PC-9 (cell line): Measurements from ENCODE around the gene LEMD3. TPM values are rescaled to one million over a fixed set of nuclear protein-coding genes. Genes with fewer than 3 reads are reported as not detected.

Source experiments
- BruUV-seq: library from RNA; stranded (reverse); fragments of 400-500 nt; replicated peaks from 2 replicates; lab custom pipeline; 2021; lab: Mats Ljungman, UMichigan
- CTCF ChIA-PET: fragments of 300-600 bp; sonication (Branson Sonifier 250); formaldehyde crosslinking; loops from one replicate; lab custom pipeline; 2022; ENCODE audit warnings: antibody characterized with exemption; lab: Charles Lee
- POLR2A ChIA-PET: fragments of 300-600 bp; sonication (Branson Sonifier 250); formaldehyde crosslinking; loops from one replicate; lab custom pipeline; 2022; ENCODE audit warnings: antibody characterized with exemption; ENCODE audit not compliant: unreplicated experiment; lab: Charles Lee
- DNase-seq, 2 experiments: peaks; one replicate each; pipeline versions ENCODE4 v3.0.0 to v3.0.0-alpha.2; 2015 to 2022; ENCODE audit warnings: mixed read lengths in 1 of 2
- H2AFZ ChIP-seq: fragments of 200-600 bp; sonication (generic); 2 replicates; pipeline ENCODE4 v1.8.1; 2017; ENCODE audit warnings: antibody characterized with exemption
- H3F3A ChIP-seq: fragments of 200-600 bp; sonication (generic); 2 replicates; pipeline ENCODE4 v1.8.1; 2017; ENCODE audit warnings: antibody characterized with exemption, mild to moderate bottlenecking, low read depth; ENCODE audit not compliant: insufficient read depth
- H3K27ac ChIP-seq: fragments of 200-600 bp; sonication (generic); 2 replicates; pipeline ENCODE4 v1.6.1; 2016; ENCODE audit warnings: mixed run types
- H3K27me3 ChIP-seq: fragments of 200-600 bp; sonication (generic); 2 replicates; pipeline ENCODE4 v1.6.1; 2016; ENCODE audit warnings: low read depth, mixed run types; ENCODE audit not compliant: insufficient read depth
- H3K36me3 ChIP-seq: fragments of 200-600 bp; sonication (generic); 2 replicates; pipeline ENCODE4 v1.6.1; 2016; ENCODE audit warnings: low read depth, mixed run types
- H3K4me1 ChIP-seq: fragments of 200-600 bp; sonication (generic); replicated peaks from 2 replicates; pipeline ENCODE4 v1.6.1; 2016; ENCODE audit warnings: mixed run types; ENCODE audit not compliant: insufficient read depth
- H3K4me2 ChIP-seq: fragments of 200-600 bp; sonication (generic); 2 replicates; pipeline ENCODE4 v1.6.1; 2017; ENCODE audit warnings: mixed run types
- H3K4me3 ChIP-seq: fragments of 200-600 bp; sonication (generic); 2 replicates; pipeline ENCODE4 v1.6.1; 2016; ENCODE audit warnings: mixed run types
- H3K79me2 ChIP-seq: fragments of 200-600 bp; sonication (generic); 2 replicates; pipeline ENCODE4 v1.6.1; 2017; ENCODE audit warnings: low read depth, mixed run types
- H3K9me2 ChIP-seq: fragments of 200-600 bp; sonication (generic); 2 replicates; pipeline ENCODE4 v1.8.1; 2017; ENCODE audit warnings: mild to moderate bottlenecking; ENCODE audit not compliant: insufficient read depth
- H3K9me3 ChIP-seq: fragments of 200-600 bp; sonication (generic); 2 replicates; pipeline ENCODE4 v1.8.1; 2016; ENCODE audit warnings: low read depth; ENCODE audit not compliant: insufficient read depth
- H4K20me1 ChIP-seq: fragments of 200-600 bp; sonication (generic); 2 replicates; pipeline ENCODE4 v1.8.1; 2017; ENCODE audit not compliant: insufficient read depth
- CTCF ChIP-seq: fragments of 200-600 bp; sonication (generic); conservative IDR thresholded peaks from 2 replicates; pipeline ENCODE4 v1.6.1; 2017; ENCODE audit warnings: mixed run types, antibody characterized with exemption, mild to moderate bottlenecking, moderate library complexity
- EZH2 ChIP-seq: fragments of 200-600 bp; sonication (generic); IDR thresholded peaks from 2 replicates; pipeline ENCODE4 v1.8.0; 2017; ENCODE audit warnings: antibody characterized with exemption, low read depth
- intact Hi-C: fragments of 100-400 bp; cut with micrococcal nuclease; formaldehyde crosslinking; loops from one replicate; pipeline ENCODE4 v1.10.0; 2022; ENCODE audit not compliant: unreplicated experiment
- total RNA-seq: library from RNA; stranded (reverse); gene quantifications from 2 replicates; pipeline ENCODE4 v1.2.3, GENCODE V29; 2021

The LEMD3 gene
- total RNA-seq, 1 experiment from 2014 or later: 24.4 TPM

GRCh38 chr12:65277994-65278575, 108.7 kb downstream of the LEMD3 start:
- BruUV-seq: no TSS peak
- no peaks in the 10 kb centered on the region for H3K79me2 ChIP-seq
- H3K27me3 ChIP-seq: peaks cover 18% of the 10 kb centered on the region; the same call in 1 of the 2 replicates
- CTCF ChIA-PET: no interaction called here
- no peak overlapping the region for H3K27ac ChIP-seq
- H3K36me3 ChIP-seq: no peaks in the 10 kb centered on the region
- H2AFZ ChIP-seq: peak overlapping the region; percentile 96
- intact Hi-C loops: loop anchor here (10.0 kb wide), 1 partner anchor 483 kb away; no protein-coding TSS in a partner anchor
- H3K9me2 ChIP-seq: no peaks in the 10 kb centered on the region
- H4K20me1 ChIP-seq: no peaks in the 10 kb centered on the region
- peak overlapping the region; percentile 82; the same call in 1 of the 2 replicates for H3K4me3 ChIP-seq
- peak overlapping the region; percentile 95 for H3K4me2 ChIP-seq
- H3K9me3 ChIP-seq: no peaks in the 10 kb centered on the region
- H3K4me1 ChIP-seq: peaks cover 4% of the 10 kb centered on the region; the same call in 1 of the 2 replicates
- POLR2A ChIA-PET: no interaction called here
- H3F3A ChIP-seq: 0 out of 2 replicates have a peak, but pooled peaks cover 5% of the 10 kb centered on the region
- TF ChIP-seq CTCF (no peak), EZH2 (no peak)
- no peak for DNase-seq

DNA sequence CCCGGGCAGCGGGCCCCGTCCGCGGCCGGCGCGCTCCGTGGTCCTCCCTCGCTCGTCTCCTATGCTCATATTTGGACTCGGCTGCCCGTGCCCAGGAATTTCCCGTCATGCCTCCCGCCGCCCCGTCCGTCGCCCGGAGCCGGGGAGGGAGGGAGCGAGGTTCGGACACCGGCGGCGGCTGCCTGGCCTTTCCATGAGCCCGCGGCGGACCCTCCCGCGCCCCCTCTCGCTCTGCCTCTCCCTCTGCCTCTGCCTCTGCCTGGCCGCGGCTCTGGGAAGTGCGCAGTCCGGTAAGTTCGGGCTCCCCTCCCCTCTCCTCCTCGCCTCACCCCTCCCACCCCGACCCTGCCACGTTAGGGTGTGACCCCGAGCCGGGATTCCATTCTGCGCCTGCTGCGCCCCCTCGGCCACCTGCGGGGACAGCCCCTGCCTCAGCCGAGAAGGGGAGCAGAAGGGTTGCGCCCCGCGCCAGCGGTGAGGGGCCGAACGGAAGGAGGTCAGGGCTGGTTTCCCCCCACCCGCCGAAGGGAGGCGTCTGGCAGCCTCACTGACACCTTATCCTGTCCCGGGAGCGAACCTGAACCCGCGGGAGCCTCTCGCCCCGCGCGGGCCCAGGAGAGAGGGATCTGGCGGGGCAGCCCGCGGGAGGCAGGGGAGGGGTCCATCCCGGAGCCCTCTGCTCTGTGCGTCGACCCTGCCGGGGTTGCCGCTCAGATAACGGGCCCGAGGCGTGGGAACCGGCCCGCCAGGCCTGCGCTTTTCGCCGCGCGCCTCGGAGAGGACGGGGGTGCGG, 109.4 kb downstream of the LEMD3 start, which contains the start of gene MSRB3:
TSS of gene MSRB3 (plus strand) at position 108 of the 793 bp plus-strand sequence. CDS start 29,897 bp downstream, outside the sequence.
- peak within 1 kb of the TSS; percentile 95 for H3K4me2 ChIP-seq
- peak in 1 of 2 experiments; percentile 51 for DNase-seq
- peaks cover 18% of the 10 kb centered on the region; the same call in 1 of the 2 replicates for H3K27me3 ChIP-seq
- H4K20me1 ChIP-seq: no peaks in the 10 kb centered on the region
- ChIA-PET POLR2A (no interaction called here), CTCF (no interaction called here)
- intact Hi-C loops: loop anchor here (10.0 kb wide), 1 partner anchor 484 kb away; no protein-coding TSS in a partner anchor
- TF ChIP-seq EZH2 (peak; percentile 16; the same call in 1 of the 2 replicates), CTCF (no peak; the same call in 1 of the 2 replicates)
- H3K4me1 ChIP-seq: peaks cover 4% of the 10 kb centered on the region; the same call in 1 of the 2 replicates
- peak within 1 kb of the TSS; percentile 82 for H3K4me3 ChIP-seq
- H3K9me3 ChIP-seq: no peaks in the 10 kb centered on the region
- no peaks in the 10 kb centered on the region for H3K79me2 ChIP-seq
- H3F3A ChIP-seq: 0 out of 2 replicates have a peak, but pooled peaks cover 5% of the 10 kb centered on the region
- no TSS peak for BruUV-seq
- no peak within 1 kb of the TSS for H3K27ac ChIP-seq
- H2AFZ ChIP-seq: peak within 1 kb of the TSS; percentile 96
- no peaks in the 10 kb centered on the region for H3K9me2 ChIP-seq
- H3K36me3 ChIP-seq: no peaks in the 10 kb centered on the region

GRCh38 chr12:65279369-65280112, 110.2 kb downstream of the LEMD3 start:
- ChIA-PET POLR2A (no interaction called here), CTCF (no interaction called here)
- no peaks in the 10 kb centered on the region for H3K9me2 ChIP-seq
- H3K9me3 ChIP-seq: no peaks in the 10 kb centered on the region
- TF ChIP-seq EZH2: no peak
- no peak for TF ChIP-seq CTCF
- 0 out of 2 replicates have a peak, but pooled peaks cover 5% of the 10 kb centered on the region for H3F3A ChIP-seq
- no peak for DNase-seq
- H3K27ac ChIP-seq: no peak overlapping the region
- peaks cover 18% of the 10 kb centered on the region; the same call in 1 of the 2 replicates for H3K27me3 ChIP-seq
- H3K4me2 ChIP-seq: peak overlapping the region; percentile 95
- H4K20me1 ChIP-seq: no peaks in the 10 kb centered on the region
- intact Hi-C loops: loop anchor here (5.0 to 10.0 kb wide), 2 partner anchors 387 to 485 kb away; no protein-coding TSS in a partner anchor
- peaks cover 4% of the 10 kb centered on the region; the same call in 1 of the 2 replicates for H3K4me1 ChIP-seq
- no TSS peak for BruUV-seq
- H3K79me2 ChIP-seq: no peaks in the 10 kb centered on the region
- H2AFZ ChIP-seq: peak overlapping the region; percentile 96; the same call in 1 of the 2 replicates
- H3K4me3 ChIP-seq: peak overlapping the region; percentile 82
- no peaks in the 10 kb centered on the region for H3K36me3 ChIP-seq
